HG02938 (cell line): Measurements from ENCODE around the gene PTPRF.
"Not testable (repeated sequence)": the region's sequence is repeated elsewhere in the genome, so short reads cannot be mapped to it uniquely, and the experiment has no call there.

Experiments
- ATAC-seq: cut with Tn5 transposase; IDR thresholded peaks from one replicate; pipeline ENCODE4 v1.9.1; 2021; ENCODE audit warnings: mild to moderate bottlenecking, moderate library complexity; ENCODE audit not compliant: unreplicated experiment

Gene PTPRF

GRCh38 chr1:43536864-43537358 is 6.2 kb downstream of the PTPRF start:
- no peak for ATAC-seq

GRCh38 chr1:43537423-43538142 is 6.9 kb downstream of the PTPRF start:
- no peak for ATAC-seq

- ATAC-seq = no peak
Observed at GRCh38 chr1:43538143-43538487, 7.4 kb downstream of the PTPRF start.

GRCh38 chr1:43538969-43539368 is 8.3 kb downstream of the PTPRF start:
- ATAC-seq = no peak

- ATAC-seq = no peak
Observed at GRCh38 chr1:43539726-43540434, 9.2 kb downstream of the PTPRF start.

DNA sequence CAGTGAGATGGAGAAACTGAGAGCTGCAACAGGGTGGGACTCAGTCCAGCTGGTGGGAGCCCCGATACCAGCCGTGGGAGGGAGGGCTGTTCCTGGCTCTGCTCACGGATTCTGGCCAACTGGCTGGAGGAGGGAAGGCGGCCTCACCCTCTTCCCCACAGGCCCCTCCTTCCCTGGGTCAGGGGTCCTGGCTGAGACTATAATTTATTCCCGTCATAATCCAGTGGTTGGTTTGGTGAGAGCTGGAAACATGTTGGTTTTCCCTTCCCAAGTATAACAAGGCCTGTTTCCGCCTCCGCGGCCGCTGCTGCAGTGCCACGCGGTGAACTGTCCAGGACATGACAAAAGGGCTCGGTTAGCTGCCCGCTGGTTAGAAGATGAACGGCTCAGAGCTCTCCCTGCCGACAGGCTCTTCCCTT is 10.0 kb downstream of the PTPRF start:
- ATAC-seq = no peak

- no peak for ATAC-seq
Observed at GRCh38 chr1:43541141-43541540, 10.5 kb downstream of the PTPRF start.

DNA sequence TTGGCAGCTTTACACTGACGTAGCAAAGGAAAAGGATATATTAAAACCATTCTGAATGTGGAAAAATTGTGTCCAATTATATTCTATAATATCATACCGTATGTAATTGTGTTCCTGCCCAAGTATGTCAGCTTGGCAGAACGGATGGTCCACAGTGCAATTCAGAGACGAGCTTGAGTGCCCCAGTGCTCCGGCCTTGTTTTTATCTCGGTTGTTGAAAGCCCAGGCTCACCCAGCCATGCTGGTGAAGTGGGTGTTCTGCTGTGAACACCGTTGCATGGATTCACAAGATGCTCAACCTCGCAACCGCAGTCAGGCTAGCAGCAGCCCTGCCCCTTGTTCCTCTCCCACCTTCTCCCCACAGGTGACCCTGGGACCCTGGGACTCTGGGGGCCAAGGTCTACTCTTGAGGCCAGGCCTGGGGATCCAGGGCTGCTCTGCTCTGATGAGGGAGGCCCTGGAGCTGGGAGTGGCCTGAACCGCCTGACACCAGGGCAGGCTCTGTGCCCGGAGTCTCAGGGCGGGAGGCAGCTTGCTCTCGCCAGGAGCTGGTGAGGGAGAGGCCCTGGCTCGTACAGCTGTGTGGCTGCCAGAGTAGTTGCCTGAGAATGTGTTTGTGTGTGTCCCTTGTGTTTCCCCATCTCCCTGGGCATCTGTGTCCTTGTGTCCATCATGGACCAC is 11.2 kb downstream of the PTPRF start:
- no peak for ATAC-seq

DNA sequence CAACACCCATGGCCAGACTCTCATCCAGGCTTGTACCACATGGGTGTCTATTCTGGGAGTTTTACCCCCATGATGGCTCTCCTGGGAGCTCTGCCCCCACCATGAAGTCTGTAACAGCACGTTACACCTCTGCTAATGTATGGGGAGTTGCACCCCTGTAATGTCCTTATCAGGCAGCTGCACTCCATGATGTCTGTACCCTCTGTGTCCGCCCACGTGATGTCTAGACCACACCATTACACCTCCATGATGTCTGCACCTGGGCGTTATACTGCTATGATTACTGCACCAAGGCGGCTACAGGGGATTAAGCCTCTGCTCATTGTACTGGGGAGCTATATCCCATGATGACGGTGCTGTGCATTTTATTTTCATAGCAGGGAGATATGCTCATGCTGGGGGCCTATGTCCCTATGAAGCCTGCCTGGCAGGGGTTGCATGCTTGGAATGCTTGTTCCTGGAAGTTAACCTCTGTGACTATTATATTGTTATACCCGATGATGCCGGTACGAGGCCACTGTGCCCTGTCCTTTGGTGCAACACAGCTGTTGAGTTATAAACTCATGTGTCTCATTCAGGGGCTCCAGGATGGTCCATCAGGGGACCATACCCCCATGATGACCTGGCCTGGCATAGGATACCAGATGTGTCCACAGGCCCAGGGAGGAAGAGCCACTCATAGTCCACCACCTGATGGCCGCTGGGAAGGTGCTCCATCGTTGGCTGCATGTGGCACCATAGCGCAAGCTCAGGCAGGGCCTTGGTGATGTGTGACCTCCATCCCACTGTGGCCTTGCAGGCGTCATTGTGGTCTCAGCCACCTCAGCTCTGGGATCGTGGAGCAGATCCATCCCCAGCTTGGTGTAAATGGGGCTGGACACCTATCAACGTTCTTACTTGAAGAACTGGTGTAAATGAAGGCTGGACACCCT is 12.1 kb downstream of the PTPRF start:
- ATAC-seq = no peak

- ATAC-seq = no peak
Observed at GRCh38 chr1:43543567-43543966, 12.9 kb downstream of the PTPRF start.

DNA sequence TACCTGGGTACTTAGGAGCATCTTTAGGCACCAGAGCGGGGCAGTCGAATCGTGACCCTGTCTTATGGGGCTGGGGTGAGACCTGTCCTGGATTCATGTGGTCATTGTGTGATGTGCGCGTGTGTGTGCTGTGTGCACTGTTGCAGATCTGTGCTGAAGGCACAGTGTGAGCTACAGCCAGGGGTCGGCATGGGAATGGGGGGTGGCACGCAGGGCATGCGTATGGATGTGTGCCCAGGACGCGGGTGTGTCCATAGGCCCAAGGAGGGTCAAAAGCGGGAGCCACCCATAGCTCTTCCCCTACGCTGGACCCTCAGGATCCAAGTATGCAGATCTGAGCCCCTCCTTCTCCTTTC is 14.6 kb downstream of the PTPRF start:
- no peak for ATAC-seq

DNA sequence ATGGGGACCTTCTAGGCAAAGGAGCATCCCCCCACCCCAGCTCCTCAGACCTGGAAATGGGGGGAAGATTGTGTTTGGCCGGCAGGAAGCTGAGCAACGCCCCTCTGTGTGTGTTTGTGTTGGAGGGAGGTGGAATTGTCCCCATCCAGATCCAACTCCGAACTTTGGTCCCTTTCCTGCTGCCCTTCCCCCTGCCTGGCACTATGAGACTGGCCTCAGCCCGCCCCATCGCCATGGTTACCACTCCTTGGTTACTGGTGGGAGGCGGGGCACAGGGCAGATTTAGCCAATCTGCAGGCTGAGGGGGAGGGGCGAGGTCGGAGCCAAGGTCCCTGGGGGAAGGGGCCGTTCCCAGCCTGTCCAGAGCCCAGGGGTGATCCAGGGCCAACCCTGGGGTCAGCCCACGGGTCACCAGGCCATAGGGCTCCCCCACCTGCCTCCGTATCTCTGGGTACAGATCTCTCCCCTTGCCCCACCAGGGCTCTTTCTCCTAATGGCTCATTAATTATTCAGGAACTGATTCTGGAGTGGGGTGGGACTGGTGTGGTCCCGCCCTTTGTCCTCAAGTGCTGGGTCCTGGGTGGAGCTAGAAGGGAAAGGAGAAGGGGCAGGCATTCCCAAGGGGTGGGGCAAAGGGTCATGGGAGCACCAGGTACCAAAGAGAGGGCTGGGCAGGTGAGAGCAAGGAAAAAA is 15.2 kb downstream of the PTPRF start:
- ATAC-seq = no peak

DNA sequence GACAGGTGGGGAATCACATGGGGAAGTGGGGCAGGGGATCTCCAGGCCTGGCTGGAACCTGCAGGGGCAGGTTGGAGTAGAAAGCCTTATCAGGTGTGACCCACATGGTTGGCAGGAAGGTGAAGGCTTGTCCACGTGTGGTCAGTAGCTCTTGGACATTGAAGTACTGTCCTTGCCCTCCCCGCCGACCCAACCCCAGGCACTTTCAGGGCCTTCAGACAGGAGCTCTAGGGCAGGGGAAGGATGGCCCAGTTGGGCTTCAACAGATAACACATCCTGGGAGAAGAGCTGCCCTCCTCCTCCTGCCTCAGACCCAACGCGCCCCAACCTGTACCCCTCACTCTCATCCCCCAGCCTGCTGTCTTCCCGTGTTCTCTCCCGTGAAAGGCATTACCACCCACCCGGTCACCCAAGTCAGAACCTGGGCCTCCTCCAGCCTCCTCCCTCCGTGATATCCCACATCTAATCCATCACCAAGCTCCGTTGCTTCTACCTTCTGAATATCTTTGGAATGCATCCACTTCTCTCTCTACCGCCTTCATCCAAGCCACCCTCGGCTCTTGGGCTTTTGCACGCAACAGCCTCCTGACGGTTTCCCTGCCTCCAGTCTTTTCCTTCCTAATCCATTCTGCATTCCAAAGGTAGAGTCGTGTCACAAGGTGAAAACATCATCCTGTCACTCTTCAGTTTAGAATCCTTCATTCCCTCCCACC is 15.9 kb downstream of the PTPRF start:
- no peak for ATAC-seq

- ATAC-seq = no peak
Observed at GRCh38 chr1:43547538-43548072, 16.9 kb downstream of the PTPRF start.

DNA sequence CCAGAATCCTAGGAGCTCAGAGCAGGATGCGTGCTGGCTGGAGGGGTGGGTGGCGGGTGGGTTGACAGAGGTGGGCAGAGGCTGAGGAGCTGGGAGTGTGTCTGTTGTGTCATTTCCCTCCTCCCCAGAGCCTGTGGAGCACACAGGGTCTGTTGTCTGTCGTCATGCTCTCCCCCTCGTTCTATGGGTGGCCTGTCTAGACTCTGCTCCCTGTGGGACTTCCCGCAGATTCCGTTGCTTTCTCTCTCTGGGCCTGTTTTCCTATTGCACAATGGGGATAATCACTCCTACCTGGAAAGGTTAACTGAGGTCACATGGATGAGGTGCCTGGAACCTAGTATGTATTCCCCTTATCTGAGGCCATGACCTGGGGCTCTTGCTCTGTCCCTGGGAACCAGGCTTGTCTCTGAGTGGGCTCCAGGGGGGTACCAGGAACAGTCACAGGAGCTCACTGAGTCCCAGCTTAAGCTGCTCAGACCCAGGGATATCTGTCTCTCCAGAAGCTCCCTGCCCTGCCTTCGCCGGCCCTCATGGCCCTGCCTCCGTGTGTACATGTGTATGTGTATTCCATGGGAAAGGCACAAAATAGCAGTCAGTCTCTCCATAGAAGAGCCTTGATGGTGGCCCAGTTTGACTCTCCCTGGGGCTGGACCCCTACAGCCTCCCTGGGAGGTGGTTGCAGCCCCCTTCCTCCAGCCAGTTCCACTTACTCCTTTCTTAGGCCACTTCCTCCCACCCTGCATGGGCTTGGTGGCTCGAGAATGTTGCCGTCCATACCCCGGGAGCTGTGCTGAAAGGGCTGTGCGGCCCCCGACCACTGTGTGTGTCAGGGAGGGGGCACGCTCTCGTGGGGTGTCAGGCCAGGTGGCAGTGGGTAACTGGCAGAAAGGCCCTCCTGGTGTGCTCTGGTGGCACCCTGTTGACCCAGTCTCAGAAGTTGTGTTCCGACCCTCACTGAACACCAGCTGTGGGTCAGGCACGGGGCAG is 17.9 kb downstream of the PTPRF start:
- ATAC-seq = no peak

- not testable (repeated sequence) for ATAC-seq
Observed at GRCh38 chr1:43549394-43549793, 18.7 kb downstream of the PTPRF start.

- no peak for ATAC-seq
Observed at GRCh38 chr1:43549921-43550597, 19.4 kb downstream of the PTPRF start.
